Activated CD4-positive, alpha-beta T cell treated with anti-CD3 and anti-CD28 coated beads for 4 hours (primary cell): Measurements from ENCODE around the gene MEGF8.
A peak's percentile ranks its signal among the peaks of the same experiment; 100 is the strongest.

Experiments
- DNase-seq, 2 donors: peaks; one replicate each; pipeline ENCODE4 v3.0.0-alpha.2; 2020

The MEGF8 gene

DNA sequence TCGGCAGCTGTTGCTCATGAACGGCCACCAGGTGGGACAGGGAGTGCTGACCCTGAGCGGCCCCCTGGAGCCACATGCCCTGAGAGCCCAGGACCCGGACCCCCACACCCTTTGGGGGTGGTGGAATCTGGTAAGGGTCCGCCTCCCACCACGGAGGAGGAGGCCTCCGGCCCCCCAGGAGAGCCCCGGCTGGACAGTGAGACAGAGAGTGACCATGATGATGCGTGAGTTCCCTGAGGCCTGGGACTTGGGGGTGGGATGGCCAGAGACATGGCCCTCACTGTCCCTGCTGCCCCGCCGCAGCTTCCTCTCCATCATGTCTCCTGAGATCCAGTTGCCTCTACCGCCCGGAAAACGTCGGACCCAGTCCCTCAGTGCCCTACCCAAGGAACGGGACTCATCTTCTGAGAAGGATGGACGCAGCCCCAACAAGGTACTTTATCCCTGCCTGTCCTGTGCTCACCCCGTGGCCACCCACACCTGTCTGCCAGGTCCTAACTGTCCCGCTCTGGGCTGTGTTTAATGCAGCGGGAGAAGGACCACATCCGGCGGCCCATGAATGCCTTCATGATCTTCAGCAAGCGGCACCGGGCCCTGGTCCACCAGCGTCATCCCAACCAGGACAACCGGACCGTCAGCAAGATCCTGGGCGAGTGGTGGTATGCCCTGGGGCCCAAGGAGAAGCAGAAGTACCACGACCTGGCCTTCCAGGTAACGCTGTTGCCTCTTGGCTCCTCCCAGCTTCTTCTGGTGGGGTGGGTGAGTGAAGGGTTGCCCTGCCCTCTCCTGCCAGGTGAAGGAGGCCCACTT lies 38.2 kb upstream of the MEGF8 start:
- DNase-seq, result no peak

DNA sequence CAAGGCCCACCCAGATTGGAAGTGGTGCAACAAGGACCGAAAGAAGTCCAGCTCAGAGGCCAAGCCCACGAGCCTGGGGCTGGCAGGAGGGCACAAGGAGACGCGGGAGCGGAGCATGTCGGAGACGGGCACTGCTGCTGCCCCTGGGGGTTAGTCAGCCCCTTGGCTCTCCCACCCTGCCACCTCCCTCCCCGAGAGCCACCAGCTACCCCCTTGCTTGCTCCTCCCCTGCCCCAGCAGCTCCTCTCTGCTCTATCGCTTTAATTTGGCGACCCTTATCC lies 37.7 kb upstream of the MEGF8 start:
- DNase-seq, result no peak

DNA sequence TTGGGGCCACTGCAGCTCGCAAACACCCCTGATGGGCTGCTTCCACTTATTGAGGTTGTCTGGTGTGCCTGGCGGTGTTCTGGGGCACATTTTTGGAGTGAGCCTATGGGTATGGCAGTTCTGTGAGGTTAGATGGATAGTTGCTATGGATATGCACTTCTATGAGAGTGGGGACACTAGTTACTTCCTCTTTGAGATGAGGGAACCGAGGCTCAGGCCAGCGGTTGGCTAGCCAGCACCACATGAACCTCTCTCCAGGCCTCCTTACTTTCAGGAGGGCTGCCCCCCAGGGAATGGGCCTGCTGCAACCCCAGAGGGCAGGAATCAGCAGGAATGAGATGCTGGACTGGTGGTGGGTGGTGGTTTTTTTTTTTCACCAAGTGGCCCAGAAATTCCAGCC lies 37.0 kb upstream of the MEGF8 start:
- no peak for DNase-seq

DNA sequence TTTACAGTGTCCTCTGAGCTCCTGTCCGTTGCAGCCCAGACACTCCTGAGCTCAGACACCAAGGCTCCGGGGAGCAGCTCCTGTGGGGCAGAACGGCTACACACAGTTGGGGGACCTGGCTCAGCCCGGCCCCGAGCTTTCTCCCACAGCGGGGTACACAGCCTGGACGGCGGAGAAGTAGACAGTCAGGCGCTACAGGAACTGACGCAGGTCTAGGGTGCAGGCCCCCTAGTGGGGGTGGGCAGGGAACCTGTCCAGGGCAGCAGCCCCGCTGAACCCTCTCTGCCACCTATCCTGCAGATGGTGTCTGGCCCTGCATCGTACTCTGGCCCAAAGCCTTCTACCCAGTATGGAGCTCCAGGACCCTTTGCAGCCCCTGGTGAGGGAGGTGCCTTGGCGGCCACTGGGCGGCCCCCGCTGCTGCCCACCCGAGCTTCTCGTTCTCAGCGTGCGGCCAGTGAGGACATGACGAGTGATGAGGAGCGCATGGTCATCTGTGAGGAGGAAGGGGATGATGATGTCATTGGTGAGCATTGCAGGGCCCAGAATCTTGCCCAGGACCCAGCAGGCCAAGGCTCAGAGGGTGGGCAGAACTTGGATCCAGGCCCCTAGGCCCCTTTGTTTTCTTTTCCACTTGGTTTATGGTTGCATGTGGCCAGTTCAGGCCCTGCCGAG lies 36.4 kb upstream of the MEGF8 start:
- DNase-seq, result no peak

GRCh38 chr19:42289556-42290041 lies 35.8 kb upstream of the MEGF8 start:
- DNase-seq, result no peak

- no peak for DNase-seq
Measured at GRCh38 chr19:42290136-42290522, 35.3 kb upstream of the MEGF8 start.

DNA sequence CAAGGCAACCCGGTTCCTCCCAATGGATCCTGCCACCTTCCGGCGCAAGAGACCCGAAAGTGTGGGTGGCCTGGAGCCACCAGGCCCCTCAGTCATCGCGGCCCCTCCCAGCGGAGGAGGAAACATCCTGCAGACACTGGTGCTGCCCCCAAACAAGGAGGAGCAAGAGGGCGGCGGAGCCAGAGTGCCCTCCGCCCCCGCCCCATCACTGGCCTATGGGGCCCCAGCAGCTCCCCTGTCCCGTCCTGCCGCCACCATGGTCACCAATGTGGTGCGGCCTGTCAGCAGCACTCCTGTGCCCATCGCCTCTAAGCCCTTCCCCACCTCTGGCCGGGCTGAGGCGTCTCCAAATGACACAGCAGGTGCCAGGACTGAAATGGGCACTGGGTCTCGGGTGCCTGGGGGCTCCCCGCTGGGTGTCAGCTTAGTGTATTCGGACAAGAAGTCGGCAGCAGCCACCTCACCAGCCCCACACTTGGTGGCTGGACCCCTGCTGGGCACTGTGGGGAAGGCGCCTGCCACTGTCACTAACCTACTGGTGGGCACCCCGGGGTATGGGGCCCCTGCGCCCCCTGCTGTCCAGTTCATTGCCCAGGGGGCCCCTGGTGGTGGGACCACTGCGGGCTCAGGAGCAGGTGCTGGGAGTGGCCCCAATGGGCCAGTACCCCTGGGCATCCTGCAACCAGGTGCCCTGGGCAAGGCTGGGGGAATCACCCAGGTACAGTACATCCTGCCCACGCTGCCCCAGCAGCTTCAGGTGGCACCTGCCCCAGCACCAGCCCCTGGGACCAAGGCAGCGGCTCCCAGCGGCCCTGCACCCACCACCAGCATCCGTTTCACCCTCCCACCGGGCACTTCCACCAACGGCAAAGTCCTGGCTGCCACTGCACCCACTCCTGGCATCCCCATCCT lies 34.7 kb upstream of the MEGF8 start:
- DNase-seq, result peak; percentile 56 to 61

DNA sequence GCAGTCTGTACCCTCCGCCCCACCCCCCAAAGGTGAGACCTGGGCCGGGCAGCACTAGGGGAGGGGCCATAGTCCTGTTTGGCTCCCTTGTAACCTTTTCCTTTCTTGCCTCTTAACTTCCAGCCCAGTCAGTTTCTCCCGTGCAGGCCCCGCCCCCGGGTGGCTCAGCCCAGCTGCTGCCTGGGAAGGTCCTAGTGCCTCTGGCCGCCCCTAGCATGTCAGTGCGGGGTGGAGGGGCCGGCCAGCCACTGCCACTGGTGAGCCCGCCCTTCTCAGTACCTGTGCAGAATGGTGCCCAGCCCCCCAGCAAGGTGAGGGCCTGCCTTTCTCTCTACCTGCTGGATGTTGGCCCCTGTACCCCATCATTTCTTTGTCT lies 34.0 kb upstream of the MEGF8 start:
- no peak for DNase-seq

DNA sequence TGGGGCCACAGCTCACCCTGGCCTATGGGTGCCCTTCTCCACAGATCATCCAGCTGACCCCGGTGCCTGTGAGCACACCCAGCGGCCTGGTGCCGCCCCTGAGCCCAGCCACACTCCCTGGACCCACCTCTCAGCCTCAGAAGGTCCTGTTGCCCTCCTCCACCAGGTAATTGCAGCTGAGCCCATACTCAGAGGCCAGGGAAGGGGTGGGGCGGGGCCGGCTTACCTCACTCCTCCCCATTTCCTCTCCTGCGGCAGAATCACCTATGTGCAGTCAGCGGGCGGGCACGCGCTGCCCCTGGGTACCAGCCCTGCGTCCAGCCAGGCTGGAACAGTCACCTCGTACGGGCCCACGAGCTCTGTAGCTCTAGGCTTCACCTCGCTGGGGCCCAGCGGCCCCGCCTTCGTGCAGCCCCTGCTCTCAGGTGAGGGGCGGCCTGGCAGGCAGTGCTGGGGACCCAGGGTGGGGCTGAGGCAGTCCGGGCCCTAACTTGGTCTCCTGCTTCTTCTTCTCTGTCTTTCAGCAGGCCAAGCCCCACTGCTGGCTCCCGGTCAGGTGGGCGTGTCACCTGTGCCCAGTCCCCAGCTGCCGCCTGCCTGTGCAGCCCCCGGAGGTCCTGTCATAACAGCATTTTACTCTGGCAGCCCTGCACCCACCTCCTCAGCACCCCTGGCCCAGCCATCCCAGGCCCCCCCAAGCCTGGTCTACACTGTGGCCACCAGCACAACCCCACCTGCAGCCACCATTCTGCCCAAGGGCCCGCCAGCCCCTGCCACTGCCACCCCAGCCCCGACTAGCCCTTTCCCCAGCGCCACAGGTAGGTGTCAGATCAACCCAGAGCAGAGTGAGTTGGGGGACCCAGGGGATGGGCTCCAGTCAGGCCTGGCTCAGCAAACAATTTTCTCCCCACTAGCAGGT lies 33.1 kb upstream of the MEGF8 start:
- DNase-seq, result no peak

DNA sequence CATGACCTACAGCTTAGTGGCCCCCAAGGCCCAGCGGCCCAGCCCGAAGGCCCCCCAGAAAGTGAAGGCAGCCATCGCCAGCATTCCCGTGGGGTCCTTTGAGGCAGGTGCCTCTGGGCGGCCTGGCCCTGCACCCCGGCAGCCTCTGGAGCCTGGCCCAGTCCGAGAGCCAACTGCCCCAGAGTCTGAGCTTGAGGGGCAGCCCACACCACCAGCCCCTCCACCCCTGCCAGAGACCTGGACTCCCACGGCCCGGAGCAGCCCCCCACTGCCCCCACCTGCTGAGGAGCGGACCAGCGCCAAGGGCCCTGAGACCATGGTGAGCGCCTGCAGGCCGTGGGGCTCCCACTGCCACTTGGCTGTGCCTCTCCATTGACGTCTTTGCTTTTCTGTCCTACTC lies 32.5 kb upstream of the MEGF8 start:
- DNase-seq, result no peak

GRCh38 chr19:42293540-42293939 lies 31.9 kb upstream of the MEGF8 start:
- no peak for DNase-seq

DNA sequence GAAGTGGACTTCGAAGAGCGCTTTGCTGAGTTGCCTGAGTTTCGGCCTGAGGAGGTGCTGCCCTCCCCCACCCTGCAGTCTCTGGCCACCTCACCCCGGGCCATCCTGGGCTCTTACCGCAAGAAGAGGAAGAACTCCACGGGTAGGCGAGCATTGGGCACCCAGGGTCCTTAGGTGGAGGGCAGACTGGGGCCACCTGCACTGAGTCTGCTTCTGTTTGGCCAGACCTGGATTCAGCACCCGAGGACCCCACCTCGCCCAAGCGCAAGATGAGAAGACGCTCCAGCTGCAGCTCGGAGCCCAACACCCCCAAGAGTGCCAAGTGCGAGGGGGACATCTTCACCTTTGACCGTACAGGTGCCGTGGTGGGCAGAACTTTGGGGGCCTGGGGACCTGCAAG lies 31.5 kb upstream of the MEGF8 start:
- DNase-seq, result no peak

DNA sequence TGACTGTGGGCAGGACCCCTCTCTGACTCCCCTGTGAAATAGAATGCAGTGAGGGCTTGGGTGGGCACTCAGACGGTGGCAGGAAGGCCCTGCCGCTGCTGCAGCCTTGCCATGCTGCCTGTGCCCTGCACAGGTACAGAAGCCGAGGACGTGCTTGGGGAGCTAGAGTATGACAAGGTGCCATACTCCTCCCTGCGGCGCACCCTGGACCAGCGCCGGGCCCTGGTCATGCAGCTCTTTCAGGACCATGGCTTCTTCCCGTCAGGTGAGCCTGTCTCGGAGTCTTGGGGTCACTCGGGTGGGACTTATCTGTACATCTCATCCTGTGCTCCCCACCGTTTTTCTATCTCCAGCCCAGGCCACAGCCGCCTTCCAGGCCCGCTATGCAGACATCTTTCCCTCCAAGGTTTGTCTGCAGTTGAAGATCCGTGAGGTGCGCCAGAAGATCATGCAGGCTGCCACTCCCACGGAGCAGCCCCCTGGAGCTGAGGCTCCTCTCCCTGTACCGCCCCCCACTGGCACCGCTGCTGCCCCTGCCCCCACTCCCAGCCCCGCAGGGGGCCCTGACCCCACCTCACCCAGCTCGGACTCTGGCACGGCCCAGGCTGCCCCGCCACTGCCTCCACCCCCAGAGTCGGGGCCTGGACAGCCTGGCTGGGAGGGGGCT lies 30.8 kb upstream of the MEGF8 start:
- DNase-seq, result no peak

DNA sequence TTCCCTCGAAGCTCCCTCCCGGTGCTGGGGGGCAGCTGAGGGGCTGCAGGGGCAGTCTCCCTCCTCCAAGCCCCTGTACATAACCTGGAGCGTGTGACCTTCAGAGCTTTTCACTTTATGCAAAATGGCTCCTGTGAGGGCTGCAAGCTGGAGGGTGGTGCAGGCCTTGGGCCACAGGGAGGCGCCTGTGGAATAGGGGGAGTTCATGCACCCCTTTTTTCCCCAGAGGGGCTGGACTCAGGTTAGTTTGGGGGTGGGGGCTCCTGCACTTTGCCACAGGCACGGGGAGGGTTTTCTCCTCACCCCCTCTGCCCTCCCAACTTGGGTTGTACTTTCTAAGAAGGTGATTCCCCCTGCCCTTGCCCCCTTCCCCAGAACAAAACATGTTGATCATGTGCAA lies 30.1 kb upstream of the MEGF8 start:
- DNase-seq, result no peak

GRCh38 chr19:42295831-42296525 lies 29.5 kb upstream of the MEGF8 start:
- peak; percentile 76 to 94 for DNase-seq

DNA sequence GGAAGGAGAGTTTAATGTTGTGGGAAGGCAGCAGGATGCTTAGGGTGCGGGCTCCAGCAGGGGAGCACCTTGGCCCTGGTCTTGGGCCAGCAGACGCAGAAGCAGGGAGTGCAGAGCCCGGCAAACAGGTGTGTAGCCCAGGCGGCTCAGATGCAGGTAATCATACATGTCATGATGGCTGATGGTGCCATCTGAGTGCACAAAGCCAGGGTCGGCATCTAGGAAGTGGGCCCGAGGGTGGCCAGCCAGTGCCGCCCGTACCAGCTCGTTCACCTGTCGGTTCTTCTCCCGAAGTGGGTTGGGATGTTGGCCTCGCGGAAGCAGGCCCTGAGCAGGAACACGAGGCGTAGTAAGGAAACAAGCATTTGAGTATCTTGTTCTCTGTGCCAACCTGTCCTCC lies 28.4 kb upstream of the MEGF8 start:
- DNase-seq, result no peak

- DNase-seq, result no peak
Measured at GRCh38 chr19:42301646-42302203, 23.7 kb upstream of the MEGF8 start, which contains the start of gene PRR19. TSS of gene PRR19 (plus strand) at chr19:42302132. CDS start at chr19:42309585, 7,453 bp downstream.

GRCh38 chr19:42303101-42303464 lies 22.4 kb upstream of the MEGF8 start:
- DNase-seq, result no peak

- no peak for DNase-seq
Measured at GRCh38 chr19:42303876-42304275, 21.6 kb upstream of the MEGF8 start.

DNA sequence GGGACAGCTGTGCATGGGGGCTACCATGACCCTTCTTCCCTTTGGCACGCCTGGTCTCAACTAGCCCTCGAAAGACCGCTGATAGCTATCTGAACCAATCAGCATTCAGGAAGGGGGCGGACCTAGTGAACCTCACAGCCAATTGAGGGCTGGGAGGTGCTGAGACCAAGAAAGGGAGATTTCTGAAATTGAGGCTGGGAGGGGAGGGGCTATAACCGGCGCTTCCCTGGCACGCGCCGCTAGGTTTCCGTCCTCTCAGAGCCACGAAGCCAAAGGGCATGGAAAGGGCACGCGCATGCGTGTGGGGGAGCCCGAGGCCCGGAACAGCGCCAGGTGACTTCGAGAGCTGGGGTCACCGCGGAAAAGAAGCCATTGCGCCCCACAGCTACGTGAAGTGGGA lies 18.8 kb upstream of the MEGF8 start:
- DNase-seq, result no peak

DNA sequence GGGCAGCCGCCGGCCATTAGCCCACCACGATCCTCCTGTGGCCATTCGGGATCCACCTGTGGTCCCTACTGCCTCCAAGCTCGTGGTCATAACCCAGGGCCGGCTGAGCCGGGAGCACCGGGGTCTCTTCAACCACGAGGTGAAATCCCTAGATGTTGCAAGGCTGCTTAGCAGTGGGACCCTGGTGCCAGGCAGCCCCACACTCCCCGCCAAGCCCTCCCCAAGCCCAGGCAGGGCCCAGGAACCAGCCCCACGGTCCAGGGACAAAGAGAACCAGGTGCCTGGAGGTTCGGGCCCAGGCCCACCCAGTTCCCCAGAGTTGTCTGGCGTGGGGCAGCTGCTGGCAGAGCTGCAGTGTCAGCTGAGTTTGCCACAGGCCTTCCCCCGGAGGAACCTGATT lies 15.7 kb upstream of the MEGF8 start:
- no peak for DNase-seq
